ENCODE results near the gene ALPP. TPM values are rescaled to one million over a fixed set of nuclear protein-coding genes. Genes with fewer than 3 reads are reported as not detected.
A peak's percentile ranks its signal among the peaks of the same experiment; 100 is the strongest.
"Not testable (repeated sequence)": the region's sequence is repeated elsewhere in the genome, so short reads cannot be mapped to it uniquely, and the experiment has no call there.

Gene ALPP
- total RNA-seq, 1 experiment from 2014 or later = 0.20 TPM

DNA sequence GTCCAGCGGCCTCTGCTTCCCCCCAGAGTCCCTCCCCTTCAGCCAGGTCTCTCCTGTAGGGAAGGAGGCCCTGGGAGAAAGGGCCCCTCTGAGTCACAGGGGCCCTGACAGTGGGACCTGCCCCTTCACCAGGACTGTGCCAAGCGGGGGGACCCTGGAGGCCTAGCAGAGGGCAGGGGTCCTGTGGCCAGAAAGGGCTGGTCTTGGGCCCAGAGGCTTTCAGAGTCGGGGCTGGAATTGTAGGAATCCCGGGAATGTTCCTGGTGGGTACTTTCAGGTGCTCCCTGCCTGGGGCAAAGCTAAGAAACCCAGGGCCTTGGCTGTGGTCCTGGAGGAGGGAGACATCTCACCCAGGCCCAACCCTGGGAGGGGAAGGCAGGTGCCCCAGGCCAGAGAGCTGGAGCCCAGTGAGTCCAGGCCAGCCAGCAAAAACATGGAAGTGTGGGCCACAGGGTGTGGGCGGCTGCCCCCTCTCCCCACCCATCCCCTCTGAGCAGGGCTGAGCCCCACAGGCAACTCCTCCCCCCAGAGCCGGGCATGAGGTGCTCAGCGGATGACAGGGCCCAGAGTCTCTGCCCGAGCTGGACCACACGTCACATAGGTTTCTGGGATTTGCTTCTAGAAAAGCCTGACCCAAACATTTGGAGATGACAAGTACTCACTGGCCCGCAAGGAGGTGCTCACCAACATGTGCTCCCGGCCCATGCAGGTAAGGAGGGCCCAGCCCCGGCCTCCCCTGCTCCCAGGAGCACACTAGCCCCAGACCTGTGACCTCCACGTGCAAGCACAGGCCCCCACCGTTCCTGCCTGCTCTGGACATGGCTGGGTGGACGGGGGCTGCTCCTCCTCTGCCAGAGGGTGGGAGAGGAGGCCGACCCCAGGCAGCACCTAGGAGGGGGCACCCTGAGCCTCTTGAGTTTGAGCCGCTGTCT lies 48.2 kb upstream of the ALPP start (continued):
- TF ChIP-seq, protein P1, sequence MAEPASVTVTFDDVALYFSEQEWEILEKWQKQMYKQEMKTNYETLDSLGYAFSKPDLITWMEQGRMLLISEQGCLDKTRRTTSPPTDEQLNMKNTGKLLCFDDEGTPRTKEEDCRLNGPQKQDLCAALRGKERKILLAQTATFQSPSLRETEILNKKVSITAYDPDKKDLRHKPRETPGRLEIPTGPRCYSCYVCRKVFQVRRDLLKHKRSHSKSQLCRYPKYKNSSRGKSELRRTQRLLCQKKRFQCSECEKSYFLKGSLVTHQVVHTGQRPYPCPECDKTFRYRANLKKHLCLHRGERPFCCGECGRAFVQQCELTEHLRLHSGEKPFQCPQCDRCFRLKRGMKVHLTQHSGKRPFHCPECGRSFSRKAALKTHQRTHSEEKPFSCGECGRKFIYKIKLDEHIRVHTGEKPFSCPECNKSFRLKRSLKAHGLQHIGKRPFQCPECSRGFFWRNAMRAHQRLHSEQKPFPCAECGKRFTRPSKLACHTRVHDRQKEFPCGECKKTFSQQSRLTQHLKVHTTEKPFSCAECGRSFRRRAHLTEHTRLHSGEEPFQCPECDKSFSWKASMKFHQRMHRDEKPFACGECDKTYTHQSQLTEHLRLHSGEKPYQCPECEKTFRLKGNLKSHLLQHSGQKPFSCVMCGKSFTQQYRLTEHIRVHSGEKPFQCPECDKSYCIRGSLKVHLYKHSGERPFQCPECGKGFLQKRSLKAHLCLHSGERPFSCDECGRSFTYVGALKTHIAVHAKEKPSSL (CRISPR knock-in tag; conservative IDR thresholded peaks at IDR 0.05) = no peak
- no peak for TF ChIP-seq MYBL2 (CRISPR knock-in tag; IDR thresholded peaks at IDR 0.05)
- no peak for TF ChIP-seq SMAD4 (CRISPR knock-in tag; IDR thresholded peaks at IDR 0.05)
- no peak for TF ChIP-seq FOXK1 (CRISPR knock-in tag; IDR thresholded peaks at IDR 0.05)
- TF ChIP-seq, protein P2, sequence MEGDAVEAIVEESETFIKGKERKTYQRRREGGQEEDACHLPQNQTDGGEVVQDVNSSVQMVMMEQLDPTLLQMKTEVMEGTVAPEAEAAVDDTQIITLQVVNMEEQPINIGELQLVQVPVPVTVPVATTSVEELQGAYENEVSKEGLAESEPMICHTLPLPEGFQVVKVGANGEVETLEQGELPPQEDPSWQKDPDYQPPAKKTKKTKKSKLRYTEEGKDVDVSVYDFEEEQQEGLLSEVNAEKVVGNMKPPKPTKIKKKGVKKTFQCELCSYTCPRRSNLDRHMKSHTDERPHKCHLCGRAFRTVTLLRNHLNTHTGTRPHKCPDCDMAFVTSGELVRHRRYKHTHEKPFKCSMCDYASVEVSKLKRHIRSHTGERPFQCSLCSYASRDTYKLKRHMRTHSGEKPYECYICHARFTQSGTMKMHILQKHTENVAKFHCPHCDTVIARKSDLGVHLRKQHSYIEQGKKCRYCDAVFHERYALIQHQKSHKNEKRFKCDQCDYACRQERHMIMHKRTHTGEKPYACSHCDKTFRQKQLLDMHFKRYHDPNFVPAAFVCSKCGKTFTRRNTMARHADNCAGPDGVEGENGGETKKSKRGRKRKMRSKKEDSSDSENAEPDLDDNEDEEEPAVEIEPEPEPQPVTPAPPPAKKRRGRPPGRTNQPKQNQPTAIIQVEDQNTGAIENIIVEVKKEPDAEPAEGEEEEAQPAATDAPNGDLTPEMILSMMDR (IDR thresholded peaks at IDR 0.05) = no peak
- TF ChIP-seq ZNF396 (CRISPR knock-in tag; IDR thresholded peaks at IDR 0.05; ENCODE audit: borderline replicate concordance) = no peak

DNA sequence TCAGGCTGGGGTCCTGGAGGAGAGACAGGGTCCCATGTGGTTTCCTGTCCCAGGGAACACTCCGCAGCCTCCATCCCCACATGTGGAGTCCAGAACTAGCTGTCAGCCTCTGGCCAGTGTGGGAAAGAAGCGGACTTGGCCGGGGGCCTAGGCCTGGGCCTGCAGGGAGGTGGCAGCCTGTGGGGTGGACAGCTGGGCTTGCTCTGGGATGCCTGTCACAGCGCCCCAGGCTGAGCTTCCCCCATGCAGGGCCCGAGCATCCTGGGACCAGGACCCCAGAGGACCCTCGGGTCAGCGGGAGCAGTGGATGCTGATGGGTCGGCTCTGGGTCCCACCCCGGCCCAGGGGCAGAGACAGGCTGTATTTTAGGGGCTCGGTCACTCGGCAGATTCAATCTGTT lies 47.5 kb upstream of the ALPP start:
- ATAC-seq; H3K4me1 Mint-ChIP-seq; H3K9me3 Mint-ChIP-seq; H3K27me3 Mint-ChIP-seq (ENCODE audit: low read depth); H3K36me3 Mint-ChIP-seq; POLR2A ChIA-PET; H3K4me3 Mint-ChIP-seq; H3K27ac Mint-ChIP-seq: not testable (repeated sequence)
- peak; percentile 6 for DNase-seq (ENCODE audit: low spot score)
- CTCF ChIA-PET = interaction anchor here (0.6 to 1.3 kb wide), 2 partner anchors 33 to 653 kb away, joined by 3 to 8 read pairs; no protein-coding TSS in a partner anchor

DNA sequence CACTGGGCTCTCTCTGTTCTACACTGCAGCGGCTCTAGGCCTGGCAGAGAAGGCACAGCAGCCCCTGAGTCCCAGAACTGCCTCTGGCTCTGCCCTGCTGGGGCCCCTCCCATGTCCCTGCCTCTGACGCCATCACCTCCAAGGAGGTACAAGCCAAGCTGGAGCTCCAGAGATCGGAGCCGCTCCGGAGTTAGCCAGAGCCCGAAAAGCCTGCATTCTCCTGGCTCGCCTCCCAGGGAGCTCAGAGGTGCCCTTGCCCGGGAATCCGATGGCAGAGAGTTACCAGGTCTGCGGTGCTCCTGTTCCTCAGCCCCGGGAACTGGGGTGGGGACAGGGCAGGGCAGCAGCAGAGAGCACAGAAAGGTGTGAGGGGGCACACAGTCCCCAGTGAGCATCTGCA lies 46.9 kb upstream of the ALPP start:
- H3K27ac Mint-ChIP-seq; H3K36me3 Mint-ChIP-seq; H3K4me3 Mint-ChIP-seq; H3K27me3 Mint-ChIP-seq (ENCODE audit: low read depth); H3K9me3 Mint-ChIP-seq; ATAC-seq; H3K4me1 Mint-ChIP-seq; CTCF ChIA-PET; POLR2A ChIA-PET: not testable (repeated sequence)
- peak; percentile 1 for DNase-seq (ENCODE audit: low spot score)

DNA sequence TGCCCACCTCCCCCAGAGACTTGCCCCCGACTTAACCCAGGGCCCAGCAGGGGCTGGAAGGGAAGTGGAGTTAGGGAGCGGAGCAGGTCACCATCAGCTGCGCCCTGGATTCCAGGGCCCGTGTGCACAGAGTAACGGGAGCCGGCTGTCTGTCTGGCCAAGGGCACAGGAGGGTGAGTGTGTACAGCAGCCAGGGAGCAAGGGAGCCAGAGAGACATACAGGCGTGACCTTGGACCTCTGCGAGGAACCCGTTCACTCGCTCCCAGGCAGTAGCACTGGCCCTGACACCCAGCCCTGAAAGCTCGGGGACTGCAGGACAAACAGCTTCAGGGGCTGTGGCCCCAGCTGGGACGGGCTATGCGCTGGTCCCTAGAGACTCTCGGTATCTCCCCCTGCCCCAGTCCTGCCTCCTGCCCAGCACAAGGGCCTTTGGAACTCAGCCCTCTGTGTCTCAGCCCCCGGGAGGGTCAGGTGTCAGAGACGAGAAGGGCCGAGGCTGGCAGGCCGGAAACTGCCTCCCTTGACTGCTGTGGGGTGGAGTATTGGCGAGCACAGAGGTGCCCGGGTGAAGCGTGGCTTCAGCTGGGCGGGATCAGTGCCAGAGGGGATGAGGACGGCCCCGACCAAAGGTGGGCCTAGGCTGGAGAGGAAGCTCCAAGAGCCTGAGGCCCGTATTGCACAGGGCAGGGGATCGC lies 46.2 kb upstream of the ALPP start:
- H3K36me3 Mint-ChIP-seq; H3K9me3 Mint-ChIP-seq; H3K4me1 Mint-ChIP-seq; POLR2A ChIA-PET; H3K4me3 Mint-ChIP-seq; DNase-seq (ENCODE audit: low spot score); H3K27me3 Mint-ChIP-seq (ENCODE audit: low read depth); H3K27ac Mint-ChIP-seq; ATAC-seq: not testable (repeated sequence)
- CTCF ChIA-PET = interaction anchor here (1.3 to 5.0 kb wide), 4 partner anchors 34 to 432 kb away, joined by 3 to 41 read pairs (median 10); no protein-coding TSS in a partner anchor

DNA sequence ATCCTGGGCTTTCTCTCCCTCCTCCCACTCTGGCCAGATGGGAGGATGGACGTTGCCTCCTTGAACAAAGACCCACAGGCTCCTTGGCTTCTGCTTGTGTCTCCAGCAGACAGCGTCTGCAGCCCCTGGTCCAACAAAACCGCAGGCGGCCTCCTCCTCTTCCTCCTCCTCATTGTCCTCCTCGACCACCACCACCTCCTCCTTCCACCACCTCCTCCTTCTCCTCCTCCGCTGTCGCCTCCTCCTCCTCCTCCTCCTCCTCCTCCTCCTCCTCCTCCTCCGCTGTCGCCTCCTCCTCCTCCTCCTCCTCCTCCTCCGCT lies 45.7 kb upstream of the ALPP start:
- TF ChIP-seq ZNF263 (CRISPR knock-in tag; IDR thresholded peaks at IDR 0.05; ENCODE audit: low read depth) (peak; percentile 70; the same call in 1 of the 2 replicates), RORB (CRISPR knock-in tag; IDR thresholded peaks at IDR 0.05) (no peak)
- Mint-ChIP-seq H3K36me3 (no peaks in the 10 kb centered on the region), H3K4me3 (no peak overlapping the region), H3K27me3 (ENCODE audit: low read depth) (no peaks in the 10 kb centered on the region), H3K4me1 (no peaks in the 10 kb centered on the region; the same call in 1 of the 2 replicates), H3K27ac (no peak overlapping the region), H3K9me3 (no peaks in the 10 kb centered on the region)
- ChIA-PET CTCF (interaction anchor here (1.3 to 5.0 kb wide), 4 partner anchors 33 to 433 kb away, joined by 3 to 41 read pairs (median 10); no protein-coding TSS in a partner anchor), POLR2A (no interaction called here)
- ATAC-seq = no peak
- DNase-seq (ENCODE audit: low spot score) = no peak
